ENCODE measurements around the gene DGCR2. TPM values are rescaled to one million over a fixed set of nuclear protein-coding genes. Genes with fewer than 3 reads are reported as not detected.

Gene DGCR2
- total RNA-seq, 2 experiments from 2014 or later: 31.9 to 35.5 TPM

DNA sequence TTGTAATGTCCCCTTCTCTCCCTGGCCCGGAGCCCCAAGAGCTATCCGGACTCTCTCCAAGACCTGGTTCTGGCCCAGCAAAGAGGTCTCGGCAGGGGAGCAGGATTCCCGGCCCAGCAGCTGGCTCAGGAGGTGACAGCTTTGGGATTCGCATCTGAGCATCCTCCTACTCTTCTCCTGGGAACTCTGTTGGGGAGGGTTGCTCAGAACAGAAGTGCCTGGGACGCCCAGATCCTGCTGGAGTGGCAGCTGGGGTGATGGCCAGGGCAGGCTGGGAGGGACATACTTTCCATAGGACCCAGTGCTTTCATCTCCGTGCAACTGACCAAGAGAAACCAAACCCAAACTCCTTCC lies 102.6 kb downstream of the DGCR2 start:
- H3K36me3 ChIP-seq (ENCODE audit: insufficient read depth, low read length): no peaks in the 10 kb centered on the region
- H3K4me3 ChIP-seq (ENCODE audit: low read length): no peak overlapping the region
- no peak for DNase-seq
- H3K27me3 Mint-ChIP-seq: peaks cover 33% of the 10 kb centered on the region
- no peak for ATAC-seq (ENCODE audit: poor library complexity)
- H3K27ac ChIP-seq (ENCODE audit: low read depth in 1 of 2, low read length in 2 of 2): no peak overlapping the region
- POLR2A ChIA-PET: no interaction called here
- peaks cover 0 to 10% of the 10 kb centered on the region in 2 experiments for H3K9me3 ChIP-seq (ENCODE audit: control insufficient read depth in 1 of 2, insufficient read depth in 1 of 2, low read length in 2 of 2)
- no peak for TF ChIP-seq CTCF (IDR thresholded peaks at IDR 0.05)
- no peaks in the 10 kb centered on the region for H3K9me3 Mint-ChIP-seq
- no peaks in the 10 kb centered on the region for H3K4me1 Mint-ChIP-seq (ENCODE audit: low read depth)
- intact Hi-C loops (cut with DNase I, micrococcal nuclease): no loop called here
- H3K36me3 Mint-ChIP-seq (ENCODE audit: low read depth): no peaks in the 10 kb centered on the region
- CTCF ChIA-PET: no interaction called here
- peaks cover 21% of the 10 kb centered on the region in 2 experiments for H3K27me3 ChIP-seq (ENCODE audit: control insufficient read depth in 1 of 2, insufficient read depth in 2 of 2, low read length in 2 of 2)
- H3K4me1 ChIP-seq (ENCODE audit: insufficient read depth, low read length): no peaks in the 10 kb centered on the region
- no peak overlapping the region for H3K27ac Mint-ChIP-seq
- no peak overlapping the region for H3K4me3 Mint-ChIP-seq

DNA sequence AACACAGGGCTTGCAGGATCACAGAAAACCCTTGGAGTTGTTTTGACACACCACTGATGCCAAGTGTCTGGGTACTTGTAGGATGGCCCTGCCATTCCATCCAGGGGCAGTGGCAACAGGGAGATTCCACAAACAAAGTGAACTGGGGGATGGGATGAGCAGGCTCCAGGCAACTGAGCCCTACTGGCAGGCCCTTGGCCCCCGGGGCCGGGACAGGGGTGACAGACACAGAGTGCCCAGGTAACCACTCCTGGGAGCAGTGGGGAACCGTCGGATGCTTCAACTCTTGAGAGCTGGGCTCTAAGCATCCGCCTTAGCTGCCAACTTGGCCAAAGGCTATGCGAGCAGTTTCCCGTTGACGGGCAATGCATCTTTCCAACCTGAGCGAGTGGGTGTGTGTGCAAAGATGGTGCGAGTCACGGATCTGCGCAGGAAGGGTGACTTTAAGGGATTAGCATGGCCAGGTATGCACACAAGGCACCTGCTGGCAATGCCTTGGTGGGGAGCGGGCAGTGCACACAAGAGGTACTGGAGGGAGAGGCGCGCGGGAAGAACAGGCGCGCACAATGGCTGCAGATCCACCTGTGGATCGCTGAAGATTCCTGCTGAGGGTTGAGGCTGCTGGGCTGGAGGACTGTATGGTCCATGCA lies 103.1 kb downstream of the DGCR2 start:
- no peak for DNase-seq
- intact Hi-C loops (cut with DNase I, micrococcal nuclease): no loop called here
- H3K4me1 ChIP-seq (ENCODE audit: insufficient read depth, low read length): no peaks in the 10 kb centered on the region
- Mint-ChIP-seq H3K4me1 (ENCODE audit: low read depth) (no peaks in the 10 kb centered on the region), H3K27ac (no peak overlapping the region), H3K36me3 (ENCODE audit: low read depth) (no peaks in the 10 kb centered on the region), H3K9me3 (no peaks in the 10 kb centered on the region), H3K27me3 (peaks cover 29% of the 10 kb centered on the region), H3K4me3 (no peak overlapping the region)
- peaks cover 0 to 10% of the 10 kb centered on the region in 2 experiments for H3K9me3 ChIP-seq (ENCODE audit: control insufficient read depth in 1 of 2, insufficient read depth in 1 of 2, low read length in 2 of 2)
- CTCF ChIA-PET: no interaction called here
- H3K36me3 ChIP-seq (ENCODE audit: insufficient read depth, low read length): no peaks in the 10 kb centered on the region
- no peak overlapping the region for H3K4me3 ChIP-seq (ENCODE audit: low read length)
- POLR2A ChIA-PET: no interaction called here
- peaks cover 21 to 25% of the 10 kb centered on the region in 2 experiments for H3K27me3 ChIP-seq (ENCODE audit: control insufficient read depth in 1 of 2, insufficient read depth in 2 of 2, low read length in 2 of 2)
- H3K27ac ChIP-seq (ENCODE audit: low read depth in 1 of 2, low read length in 2 of 2): no peak overlapping the region
- TF ChIP-seq CTCF (IDR thresholded peaks at IDR 0.05): no peak
- no peak for ATAC-seq (ENCODE audit: poor library complexity)

DNA sequence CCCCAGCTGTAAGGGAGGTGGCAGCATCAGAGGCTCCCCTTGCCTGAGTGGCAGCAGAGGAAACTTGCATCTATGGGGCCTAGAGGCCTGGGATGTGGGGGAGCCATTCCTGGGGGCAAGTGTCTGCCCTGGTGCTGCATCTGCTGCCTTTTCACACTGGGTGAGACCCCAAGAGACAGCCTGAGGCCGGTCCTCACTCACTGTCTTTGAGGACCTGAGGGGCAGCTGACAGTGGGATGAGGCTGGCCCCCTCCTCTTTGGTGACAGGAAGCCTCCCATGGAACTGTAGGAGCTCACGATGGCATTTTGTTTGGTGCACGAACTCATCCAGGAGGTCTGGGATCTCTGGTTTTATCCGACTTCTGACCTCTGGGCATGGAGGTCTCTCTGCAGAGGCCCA lies 104.0 kb downstream of the DGCR2 start:
- no peaks in the 10 kb centered on the region for H3K4me1 Mint-ChIP-seq (ENCODE audit: low read depth)
- H3K4me3 Mint-ChIP-seq: no peak overlapping the region
- no peaks in the 10 kb centered on the region for H3K36me3 ChIP-seq (ENCODE audit: insufficient read depth, low read length)
- CTCF ChIA-PET: no interaction called here
- H3K36me3 Mint-ChIP-seq (ENCODE audit: low read depth): no peaks in the 10 kb centered on the region
- peaks cover 0 to 10% of the 10 kb centered on the region in 2 experiments for H3K9me3 ChIP-seq (ENCODE audit: control insufficient read depth in 1 of 2, insufficient read depth in 1 of 2, low read length in 2 of 2)
- no peak overlapping the region for H3K4me3 ChIP-seq (ENCODE audit: low read length)
- intact Hi-C loops (cut with DNase I, micrococcal nuclease): no loop called here
- POLR2A ChIA-PET: no interaction called here
- H3K27me3 Mint-ChIP-seq: peaks cover 24% of the 10 kb centered on the region
- no peak for ATAC-seq (ENCODE audit: poor library complexity)
- DNase-seq: no peak
- H3K4me1 ChIP-seq (ENCODE audit: insufficient read depth, low read length): no peaks in the 10 kb centered on the region
- no peak overlapping the region for H3K27ac ChIP-seq (ENCODE audit: low read depth in 1 of 2, low read length in 2 of 2)
- no peak overlapping the region for H3K27ac Mint-ChIP-seq
- H3K9me3 Mint-ChIP-seq: no peaks in the 10 kb centered on the region
- TF ChIP-seq CTCF (IDR thresholded peaks at IDR 0.05): no peak
- peaks cover 21 to 28% of the 10 kb centered on the region in 2 experiments for H3K27me3 ChIP-seq (ENCODE audit: control insufficient read depth in 1 of 2, insufficient read depth in 2 of 2, low read length in 2 of 2)
